Ureter (tissue), 1 donor: ENCODE measurements around the gene ERN1. TPM values are rescaled to one million over a fixed set of nuclear protein-coding genes. Genes with fewer than 3 reads are reported as not detected.
"Not testable (repeated sequence)": the region's sequence is repeated elsewhere in the genome, so short reads cannot be mapped to it uniquely, and the experiment has no call there.

Experiments used
- DNase-seq: peaks from one replicate; pipeline ENCODE4 v3.0.0-alpha.2; 2020; ENCODE audit warnings: low spot score
- total RNA-seq: library from RNA; stranded (reverse); gene quantifications from one replicate; pipeline ENCODE4 v1.2.4, GENCODE V29; 2023
- donor health status: DM: yes; HTN: yes; CAD: no.

Gene ERN1
- total RNA-seq, result 49.2 TPM

DNA sequence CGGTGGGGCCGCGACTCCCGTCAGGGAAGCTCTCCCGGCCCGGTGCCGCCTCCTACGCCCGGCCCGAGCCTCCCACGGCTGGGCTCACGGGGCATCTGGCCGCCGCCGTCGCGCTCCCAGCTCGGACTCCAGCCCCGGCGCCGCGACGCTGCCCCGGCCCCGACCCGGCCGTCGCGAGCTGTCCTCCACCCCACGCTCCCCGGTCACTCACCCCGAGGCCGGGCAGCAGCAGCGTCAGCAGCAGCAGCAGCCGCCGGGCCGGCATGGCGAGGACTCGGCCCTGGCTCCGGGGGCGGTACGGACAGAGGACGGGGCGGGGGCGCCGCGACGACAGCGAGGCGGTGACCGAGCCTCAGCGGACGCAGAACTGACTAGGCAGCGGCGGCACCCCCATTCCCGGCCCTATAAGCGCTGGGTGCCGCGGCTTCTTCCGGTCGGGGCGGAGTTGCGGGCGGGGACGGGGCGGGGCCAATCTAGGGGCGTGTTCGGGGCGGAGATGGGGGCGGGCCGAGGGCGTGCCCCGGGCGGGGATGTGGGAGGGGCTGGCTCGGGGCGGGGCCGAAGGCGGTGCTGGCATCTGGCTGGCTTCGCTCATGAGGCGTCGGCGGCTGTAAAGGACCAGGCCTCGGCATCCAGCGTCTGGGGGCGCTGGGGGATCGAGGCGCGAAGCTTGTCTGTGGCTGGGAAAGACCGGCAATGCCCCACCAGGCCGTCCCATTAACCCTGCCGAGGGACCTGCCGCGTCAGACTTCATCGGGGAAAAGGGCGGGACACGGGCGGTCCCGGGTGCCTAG, at the start of gene ERN1:
Gene ERN1, minus strand, starts transcription at position 380 of the 794 bp plus-strand sequence. Its CDS starts 115 bp downstream, at position 265.
- DNase-seq, result peak; percentile 95

- not testable (repeated sequence) for DNase-seq
These were observed 49.1 kb upstream of the ERN1 start for GRCh38 chr17:64179024-64179423.

DNA sequence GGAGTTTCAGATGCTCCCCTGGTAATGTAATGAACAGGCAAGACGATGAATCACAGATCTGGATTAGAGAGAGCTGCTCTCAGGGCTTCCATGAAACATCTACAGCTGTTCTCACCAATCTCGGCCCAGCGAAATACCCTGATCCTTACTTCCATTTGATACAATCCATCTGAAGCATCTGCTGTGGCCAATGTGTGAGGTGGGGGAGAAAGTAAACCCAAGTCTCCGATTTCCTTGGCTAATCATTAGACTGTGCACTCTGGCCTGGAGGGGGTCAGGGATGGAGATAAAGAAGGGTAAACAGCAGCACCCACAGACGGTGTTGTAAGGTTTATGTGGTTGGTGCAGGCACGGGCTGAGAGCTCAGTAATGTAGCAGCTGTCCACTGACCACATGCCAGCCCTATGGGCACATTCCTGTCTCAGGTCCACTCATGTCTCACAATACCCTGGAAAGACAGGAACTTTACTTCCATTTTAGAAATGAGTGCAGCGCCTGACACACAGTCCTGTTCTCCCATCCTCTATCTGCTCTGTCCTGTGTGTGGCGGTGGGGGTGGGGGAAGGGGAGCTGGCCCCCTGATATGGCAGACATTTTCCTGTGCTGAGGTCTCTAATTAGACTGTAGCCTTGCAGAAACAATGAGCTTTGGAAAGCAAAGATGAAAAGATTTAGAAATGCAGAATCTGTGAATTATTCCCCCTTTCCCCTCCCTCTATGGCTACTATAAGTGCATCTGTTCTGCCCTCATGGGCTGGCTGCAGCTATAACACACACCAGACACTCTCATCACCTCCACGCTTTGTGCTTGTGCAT, 48.3 kb upstream of the ERN1 start:
- no peak for DNase-seq

GRCh38 chr17:64177311-64178010, 47.5 kb upstream of the ERN1 start:
- no peak for DNase-seq

DNA sequence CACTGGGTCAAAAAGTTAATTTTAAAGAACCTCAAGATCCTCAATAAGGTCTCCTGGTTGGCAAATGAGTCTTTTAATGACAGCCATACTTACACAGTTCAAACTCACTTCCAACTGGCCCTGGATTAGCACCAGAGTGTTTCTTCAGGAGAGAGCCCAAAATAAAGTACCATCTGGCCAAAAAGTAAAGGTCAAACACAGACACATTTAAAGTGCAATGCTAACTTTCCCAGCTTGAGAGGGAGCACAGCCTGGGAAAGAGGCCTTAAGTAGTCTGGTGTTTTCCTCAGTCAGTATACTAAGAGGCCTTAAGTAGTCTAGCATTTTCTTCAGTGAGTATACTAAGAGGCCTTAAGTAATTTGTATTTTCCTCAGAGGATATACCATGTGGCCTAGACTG, 46.6 kb upstream of the ERN1 start:
- no peak for DNase-seq

DNA sequence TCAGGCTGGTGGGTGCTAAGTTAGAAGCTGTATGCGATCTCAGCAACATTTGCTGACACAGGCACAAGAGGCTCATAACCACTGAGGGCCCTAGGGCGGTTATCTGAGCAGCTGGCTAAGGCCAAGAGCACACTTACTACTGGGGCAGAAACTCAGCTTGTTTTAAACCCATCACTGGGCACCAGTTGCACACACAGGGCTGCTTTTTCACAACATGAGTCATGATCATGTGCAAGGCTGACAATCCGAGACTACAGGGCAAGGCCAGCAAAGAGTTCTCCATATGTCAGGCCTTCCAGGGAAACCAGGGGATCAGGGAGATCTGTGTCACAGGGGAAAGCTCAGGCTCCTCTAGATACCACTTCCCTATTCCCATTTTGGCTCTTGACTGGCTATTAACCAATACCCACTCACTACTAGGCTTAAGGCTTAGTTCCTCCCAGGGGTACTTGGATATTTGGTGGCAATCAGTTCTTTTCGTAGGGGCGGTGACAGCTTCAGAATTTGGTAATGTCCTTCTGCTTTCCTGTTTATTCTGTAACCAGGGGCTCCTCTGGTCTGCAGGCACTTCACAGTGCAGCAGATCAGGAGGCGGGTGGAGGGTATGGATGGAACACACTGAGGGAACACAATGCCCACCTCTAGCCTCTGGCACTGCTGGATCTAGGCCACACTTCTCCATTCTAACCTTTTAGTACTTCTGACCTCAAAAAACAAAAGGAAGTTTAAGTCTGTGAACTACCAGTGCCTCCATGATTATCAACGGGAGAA, 44.9 kb upstream of the ERN1 start:
- DNase-seq, result no peak

GRCh38 chr17:64173646-64174045, 43.7 kb upstream of the ERN1 start:
- no peak for DNase-seq

DNA sequence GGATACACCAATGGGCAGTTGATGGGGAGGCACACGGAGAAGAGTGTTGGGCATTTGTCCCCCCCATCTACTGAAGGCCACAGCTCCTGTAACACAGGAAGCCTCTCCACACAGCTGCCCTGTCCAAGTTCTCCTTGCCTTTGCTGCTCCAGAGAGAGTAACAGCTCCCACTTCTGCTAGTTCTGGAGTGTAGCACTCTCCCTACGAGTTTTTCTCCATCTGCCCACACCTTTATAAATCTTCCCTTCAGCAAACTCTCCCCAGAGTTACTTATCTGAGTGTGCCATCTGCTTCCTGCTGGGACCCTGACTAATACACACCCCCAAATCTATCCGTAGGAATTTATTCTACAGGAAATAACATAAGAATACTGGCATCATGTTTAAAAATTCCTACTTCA, 42.6 kb upstream of the ERN1 start:
- DNase-seq, result no peak

DNA sequence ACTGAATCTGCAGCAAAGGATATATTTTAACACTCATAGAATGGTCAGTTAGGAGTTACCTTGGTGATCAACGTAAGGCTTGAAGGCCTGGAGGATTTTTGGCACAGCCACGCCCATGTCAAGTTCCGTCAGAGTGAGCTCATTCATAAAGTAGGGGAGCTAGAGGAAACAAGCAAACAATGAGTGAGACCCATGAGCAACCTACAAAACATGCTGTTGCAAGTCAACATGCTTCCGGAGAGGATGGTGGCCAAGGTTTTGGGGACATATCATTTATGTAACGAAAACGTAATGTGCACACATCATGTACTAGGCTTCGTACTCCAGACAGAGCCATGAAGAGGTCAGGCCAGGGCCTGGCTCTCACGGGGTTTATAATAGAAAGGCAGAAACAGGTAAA, 41.1 kb upstream of the ERN1 start:
- no peak for DNase-seq

GRCh38 chr17:64170286-64170685, 40.3 kb upstream of the ERN1 start:
- DNase-seq, result no peak

GRCh38 chr17:64167666-64168065, 37.7 kb upstream of the ERN1 start:
- not testable (repeated sequence) for DNase-seq

- DNase-seq, result no peak
These were observed 36.9 kb upstream of the ERN1 start for GRCh38 chr17:64166876-64167275.

- DNase-seq, result no peak
These were observed 35.4 kb upstream of the ERN1 start for GRCh38 chr17:64165347-64165746.

DNA sequence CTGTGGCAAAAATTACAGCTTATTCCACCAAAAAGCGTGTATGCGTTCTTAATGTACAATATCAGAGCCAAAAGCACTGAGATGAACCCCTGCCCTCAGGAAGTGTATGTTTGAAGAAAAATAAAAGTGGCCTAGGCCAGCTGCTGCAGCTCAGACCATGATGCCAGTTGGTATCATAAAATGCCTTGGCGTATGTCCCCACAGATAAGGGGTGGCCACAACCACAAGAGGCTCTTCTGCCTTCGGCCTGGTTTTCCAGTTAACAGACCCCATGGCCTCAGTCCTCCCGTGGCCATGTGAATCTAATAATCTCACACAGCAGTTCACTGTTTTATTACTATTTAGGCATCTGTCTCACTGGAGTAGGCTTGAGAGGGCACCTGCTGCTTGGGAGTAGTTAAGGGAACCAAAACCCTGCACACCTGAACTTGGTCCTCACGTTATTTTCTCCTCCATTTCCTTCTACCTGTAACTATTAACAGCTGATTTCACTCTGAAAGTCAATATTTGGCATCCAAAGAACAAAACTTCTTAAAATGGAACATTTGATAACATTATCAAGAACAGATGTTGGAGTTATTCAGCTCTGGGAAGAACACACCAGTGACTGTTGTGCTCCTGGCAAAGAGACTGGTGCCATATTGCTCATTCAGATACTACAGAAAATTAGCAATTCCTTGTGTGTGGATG, 34.8 kb upstream of the ERN1 start:
- DNase-seq, result no peak

GRCh38 chr17:64163468-64163867, 33.5 kb upstream of the ERN1 start:
- DNase-seq, result no peak

DNA sequence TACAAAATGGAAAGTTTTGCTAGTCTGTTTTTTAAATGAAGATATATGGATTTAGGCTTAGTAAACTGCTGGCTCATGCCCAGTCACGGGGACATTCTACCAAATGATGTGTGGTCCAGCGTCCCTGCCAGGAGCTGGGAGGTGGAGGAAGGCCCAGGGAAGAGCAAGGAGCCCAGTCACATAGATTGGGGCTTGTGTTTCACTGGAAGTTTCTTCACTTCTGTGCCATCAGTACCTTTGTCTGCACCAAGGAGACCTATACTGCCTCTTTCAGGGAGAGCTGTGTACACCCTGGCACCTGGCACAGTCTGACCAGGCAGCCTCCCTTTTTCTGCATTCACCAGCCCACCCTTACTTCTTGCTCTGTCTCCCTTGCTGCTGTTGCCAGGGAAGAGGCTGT, 32.6 kb upstream of the ERN1 start:
- no peak for DNase-seq

DNA sequence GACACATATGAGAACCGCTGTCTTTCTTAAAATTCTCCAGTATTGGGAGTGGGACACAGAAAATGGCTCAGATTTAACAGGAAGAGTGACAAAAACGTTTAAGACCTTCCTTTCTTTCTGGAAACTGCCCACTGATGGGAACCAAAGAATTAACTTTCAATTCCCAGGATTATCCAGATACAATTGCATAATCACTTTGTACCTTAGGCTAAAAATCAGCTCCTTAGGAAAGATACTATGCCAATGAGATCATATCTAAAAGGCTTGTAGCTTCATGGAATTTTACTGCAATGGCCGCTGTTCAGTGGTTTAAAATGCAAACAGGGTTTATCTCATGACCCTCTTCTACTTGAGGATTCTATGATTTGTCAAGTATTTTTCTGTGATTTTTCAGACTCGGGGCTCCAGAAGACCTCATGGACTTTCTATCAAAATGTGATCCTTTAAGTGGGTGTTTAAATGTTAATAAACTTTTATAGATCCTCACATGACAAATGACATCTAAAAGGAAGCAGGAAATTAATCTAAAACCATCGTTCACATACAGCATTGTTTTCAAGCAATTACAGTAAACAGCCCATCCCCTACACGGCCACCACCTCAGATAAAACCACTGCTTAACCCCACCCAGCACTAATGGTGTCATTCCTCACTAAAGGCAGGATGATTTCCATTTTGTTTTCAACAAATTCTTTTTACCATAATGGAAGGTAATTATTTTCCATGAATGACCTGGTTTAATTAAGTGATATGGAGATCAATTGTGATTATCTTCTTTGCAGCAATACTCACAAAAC, 31.6 kb upstream of the ERN1 start:
- DNase-seq, result no peak

DNA sequence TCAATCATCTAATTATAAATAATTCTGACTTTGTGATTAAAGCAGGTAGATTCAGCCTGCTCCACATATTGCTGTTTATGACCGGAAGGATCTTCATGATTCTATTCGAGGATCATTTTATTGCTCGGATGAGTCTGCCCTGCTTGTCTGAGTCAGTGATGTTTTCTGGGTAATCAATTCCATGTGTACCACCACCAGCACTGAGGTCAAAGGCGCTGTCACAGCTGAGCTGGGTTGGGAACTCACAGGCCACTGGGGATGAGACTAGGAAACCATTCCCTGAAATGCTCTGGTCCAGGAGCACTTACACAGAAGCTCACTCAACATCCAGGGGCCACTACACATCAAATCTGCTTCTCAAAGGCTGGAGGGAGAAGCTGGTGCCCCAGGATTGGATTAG, 30.4 kb upstream of the ERN1 start:
- no peak for DNase-seq

DNA sequence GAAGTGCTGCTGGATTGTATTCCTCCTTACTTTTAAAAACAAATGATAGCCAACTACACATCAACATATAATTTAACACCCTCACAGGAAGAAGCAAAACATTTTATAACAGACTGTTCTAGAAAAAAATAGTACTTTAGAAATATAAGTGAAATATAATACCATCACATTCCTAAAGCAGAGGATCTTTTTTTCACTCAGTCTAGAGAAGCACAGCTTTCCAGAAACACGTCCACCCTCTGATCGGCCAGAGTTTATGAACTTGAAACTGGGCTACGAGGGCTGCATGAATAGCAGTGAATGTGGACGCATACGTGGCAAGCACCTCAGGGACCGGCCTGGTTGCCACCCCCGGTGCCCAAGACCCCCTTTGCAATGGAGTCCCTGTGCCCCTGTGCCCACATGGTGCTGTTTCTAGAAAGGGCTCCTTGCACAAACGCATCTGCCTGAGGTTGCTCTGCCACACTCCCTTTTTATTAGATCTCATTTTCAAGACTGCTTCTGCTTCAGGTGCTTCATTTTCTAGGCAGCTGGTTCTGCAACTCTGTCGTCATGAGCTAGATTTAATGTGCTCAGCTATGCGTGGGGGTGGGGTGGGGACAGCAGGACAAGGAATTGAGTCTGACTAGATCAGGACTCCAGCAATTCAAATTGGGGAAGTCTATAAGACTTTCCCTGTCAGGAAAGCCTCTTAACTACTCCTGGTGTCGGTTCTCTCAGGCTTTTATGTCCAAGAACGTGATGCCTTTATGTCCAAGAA, 29.1 kb upstream of the ERN1 start:
- no peak for DNase-seq

- DNase-seq, result no peak
These were observed 28.5 kb upstream of the ERN1 start for GRCh38 chr17:64158406-64158805.
